Hematopoietic multipotent progenitor cell treated with erythropoietin and hydrocortisone succinate and interleukin-3 and kit ligand, for 17 days (in vitro differentiated cells): ENCODE data around the gene SH3PXD2A.
"Not testable (repeated sequence)": the region's sequence is repeated elsewhere in the genome, so short reads cannot be mapped to it uniquely, and the experiment has no call there.

Experiments used
- DNase-seq: peaks from one replicate; pipeline ENCODE4 v3.0.0-alpha.2; 2015; ENCODE audit warnings: low spot score

SH3PXD2A gene

DNA sequence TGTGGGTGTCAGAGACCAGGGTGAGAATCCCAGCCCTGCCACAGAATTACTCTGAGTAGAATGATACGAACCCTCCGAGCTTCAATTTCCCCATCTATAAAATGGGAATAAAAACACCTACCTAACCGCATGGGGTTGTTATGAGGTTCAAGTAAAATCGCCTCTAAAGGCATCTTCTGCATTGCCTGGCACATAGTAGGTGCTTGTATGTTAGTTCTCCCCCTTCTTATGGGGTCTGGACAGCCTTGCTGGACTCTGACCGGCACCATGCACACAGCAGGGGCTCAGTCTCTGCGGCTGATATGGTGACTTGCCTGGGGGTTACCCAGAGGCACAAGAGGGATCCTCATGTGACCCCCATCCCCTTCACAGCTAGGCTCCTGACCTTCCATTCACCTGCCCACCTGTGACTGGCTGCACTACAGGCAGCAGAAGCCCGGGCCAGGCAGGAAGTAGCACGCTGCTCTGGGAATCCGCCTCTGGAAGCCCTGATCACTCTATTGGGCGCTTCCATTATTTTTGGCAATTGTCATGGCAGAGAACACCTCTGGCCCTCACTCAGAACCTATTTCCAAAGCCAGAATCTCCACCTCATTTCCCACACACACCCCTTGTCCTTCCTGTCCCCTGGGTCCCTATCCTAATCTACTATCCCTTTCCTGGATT lies 6.0 kb downstream of the SH3PXD2A start:
- no peak for DNase-seq

DNA sequence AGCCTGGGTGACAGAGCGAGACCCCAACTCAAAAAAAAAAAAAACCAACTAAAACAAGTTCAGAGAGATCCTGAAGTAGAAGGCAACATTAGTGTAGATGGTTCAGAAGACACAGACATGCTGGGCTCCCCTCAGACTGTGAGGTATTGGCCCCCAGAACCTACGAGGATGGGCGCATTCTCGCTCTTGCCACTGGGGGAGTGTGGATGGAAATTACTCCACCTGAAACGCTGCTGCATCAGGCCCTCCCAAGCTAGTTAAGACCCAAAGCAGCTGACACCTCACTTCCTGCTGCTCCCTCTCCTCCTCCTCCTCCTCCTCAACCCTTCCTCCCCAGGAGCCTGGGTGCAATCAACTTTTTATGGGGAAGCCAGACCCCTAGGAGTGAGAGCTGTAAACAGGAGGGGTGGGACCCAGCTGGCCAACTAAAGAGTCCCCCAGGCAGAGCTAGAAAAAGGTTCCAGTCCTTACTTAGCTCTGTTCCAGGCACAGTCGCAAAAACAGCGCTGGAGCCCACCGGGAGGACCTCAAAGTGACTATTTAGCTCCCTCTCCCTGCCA lies 7.4 kb downstream of the SH3PXD2A start:
- DNase-seq: no peak

DNA sequence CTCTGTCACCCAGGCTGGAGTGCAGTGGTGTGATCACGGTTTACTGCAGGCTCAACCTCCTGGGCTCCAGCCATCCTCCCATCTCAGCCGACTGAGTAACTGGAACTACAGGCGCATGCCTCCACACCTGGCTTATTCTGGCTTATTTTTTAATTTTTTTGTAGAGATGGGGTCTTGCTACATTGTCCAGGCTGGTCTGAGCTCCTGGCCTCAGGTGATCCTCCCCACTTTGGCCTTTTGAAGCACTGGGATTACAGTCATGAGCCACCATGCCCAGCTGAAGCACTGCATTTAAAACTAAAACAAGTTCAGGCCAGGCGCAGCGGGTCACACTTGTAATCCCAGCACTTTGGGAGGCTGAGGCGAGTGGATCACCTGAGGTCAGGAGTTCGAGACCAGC lies 8.0 kb downstream of the SH3PXD2A start:
- no peak for DNase-seq

DNA sequence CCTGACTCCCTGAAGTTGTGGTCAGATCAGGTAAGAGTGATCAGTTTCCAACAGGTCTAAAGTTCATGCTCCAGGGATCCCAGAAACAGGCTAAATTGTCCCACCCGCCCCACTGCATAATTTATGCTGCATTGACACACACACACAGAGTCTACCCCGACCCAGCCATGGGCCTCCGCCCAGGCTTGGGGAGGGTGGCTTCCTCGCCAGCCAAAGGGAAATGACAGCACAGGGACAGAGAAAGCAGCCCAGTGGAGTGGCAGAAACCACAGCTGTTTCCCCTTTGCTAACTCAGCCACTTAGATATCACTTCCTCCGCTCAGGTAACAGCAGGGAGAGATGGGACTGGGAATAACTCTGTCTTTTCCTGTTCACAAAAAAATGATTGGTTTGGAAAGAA lies 9.4 kb downstream of the SH3PXD2A start:
- no peak for DNase-seq

DNA sequence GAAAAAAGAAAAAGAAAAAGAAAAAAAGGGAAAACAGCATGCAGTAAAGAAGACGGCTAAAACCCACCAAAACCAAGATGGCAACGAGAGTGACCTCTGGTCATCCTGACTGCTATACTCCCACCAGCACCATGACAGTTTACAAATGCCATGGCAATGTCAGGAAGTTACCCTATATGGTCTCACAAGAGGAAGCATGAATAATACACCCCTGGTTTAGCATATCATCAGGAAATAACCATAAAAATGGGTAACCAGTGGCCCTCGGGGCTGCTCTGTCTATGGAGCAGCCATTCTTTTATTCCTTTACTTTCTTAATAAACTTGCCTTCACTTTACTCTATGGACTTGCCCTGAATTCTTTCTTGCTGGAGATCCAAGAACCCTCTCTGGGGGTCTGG lies 10.0 kb downstream of the SH3PXD2A start:
- not testable (repeated sequence) for DNase-seq

DNA sequence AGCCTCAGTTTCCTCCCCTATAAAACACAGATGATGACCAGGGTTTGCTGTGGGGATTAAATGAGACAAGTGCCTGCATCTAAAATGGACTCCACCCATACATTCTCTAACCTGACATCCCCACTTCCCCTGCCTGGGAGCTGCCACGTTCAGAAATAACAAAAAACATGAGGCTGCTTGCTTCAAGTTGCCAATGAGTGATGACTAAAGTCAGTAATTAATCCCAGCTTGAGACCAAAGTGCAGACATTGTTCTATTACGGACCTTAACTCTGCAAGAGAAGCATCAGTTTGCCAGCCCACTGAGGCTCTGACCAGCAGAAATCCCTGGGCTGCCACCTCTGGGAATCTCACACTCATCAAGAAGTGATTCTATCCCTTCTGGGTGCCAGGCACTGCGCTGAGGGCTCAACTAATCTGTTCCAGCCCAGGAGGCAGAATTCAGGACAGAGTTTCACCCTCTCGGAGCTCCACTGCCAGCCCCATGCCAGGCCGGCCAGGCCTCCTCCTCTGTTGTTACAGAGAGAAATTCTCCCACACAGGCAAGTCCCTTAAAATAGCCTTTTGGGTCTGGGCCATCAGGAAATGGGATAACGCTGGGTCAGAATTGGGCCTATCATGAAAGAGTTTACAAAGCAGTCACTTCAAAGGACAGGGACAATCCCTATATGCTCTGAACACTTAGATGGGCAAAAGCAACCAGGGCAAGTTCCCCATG lies 11.4 kb downstream of the SH3PXD2A start:
- no peak for DNase-seq

DNA sequence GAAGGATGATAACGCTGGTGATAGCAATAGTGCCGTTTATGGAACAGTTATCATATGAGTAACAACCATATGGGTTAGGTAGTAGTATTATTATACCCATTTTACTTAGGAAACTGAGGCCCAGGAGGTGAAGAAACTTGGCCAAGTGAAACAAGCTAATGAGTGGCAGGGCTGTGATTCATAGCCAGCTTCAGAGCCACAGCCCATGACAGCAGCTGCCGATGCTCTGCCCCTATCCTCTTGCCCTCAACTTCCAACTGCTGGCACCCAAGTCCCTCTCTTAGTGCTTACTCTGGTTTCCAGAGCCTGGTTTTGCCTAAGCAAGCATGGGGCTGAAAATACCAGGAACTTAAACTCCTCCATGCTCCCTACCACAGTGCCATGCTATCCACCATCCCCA lies 12.3 kb downstream of the SH3PXD2A start:
- DNase-seq: no peak

DNA sequence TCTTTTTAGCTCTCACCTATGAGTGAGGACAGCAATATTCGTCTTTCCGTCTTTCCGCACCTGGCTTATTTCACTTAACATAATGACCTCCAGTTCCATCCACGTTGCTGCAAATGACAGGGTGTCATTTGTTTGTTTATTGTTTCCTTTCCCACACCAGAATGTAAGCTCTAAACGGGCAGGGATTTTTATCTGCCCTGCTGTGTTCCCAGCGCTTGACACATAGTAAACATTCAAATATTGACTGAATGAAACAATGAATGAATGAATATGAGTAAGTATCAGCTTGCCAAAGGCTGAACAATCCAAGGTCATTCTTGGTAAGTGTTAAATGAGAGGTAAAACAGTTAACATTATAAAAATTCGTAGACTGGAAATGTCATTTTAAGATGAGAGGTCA lies 12.8 kb downstream of the SH3PXD2A start:
- no peak for DNase-seq

DNA sequence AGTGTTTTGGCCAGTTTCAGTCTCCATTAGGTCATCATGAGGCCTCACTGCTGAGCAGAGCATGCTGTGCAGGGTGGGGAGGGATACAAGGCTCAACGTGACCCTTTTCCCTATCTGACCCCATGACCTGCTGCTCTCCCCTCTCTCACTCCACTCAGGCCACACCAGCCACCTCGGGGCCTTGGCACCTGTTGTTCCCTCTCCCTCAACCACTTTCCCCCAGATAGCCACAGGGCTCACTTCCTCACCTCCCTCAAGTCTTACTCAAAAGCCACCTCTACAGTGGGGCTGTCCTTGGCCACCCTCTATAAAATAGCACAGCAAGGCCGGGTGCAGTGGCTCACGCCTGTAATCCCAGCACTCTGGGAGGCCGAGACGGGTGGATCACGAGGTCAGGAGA lies 13.9 kb downstream of the SH3PXD2A start:
- no peak for DNase-seq

DNA sequence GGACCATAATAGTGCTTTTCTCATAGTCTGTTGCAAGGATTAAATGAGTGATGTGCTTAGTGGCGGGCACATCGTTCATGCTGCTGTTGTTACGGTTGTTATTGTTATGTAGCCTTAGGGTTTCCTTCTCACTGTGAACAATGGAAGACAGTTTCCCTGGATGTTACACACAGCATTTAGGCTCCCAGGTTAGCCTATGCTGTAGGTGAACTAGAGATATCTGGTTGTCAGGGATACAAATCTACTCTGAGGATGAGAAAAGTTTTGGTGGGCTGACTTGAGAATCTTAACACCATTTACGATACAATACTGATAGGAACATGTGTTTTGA lies 14.7 kb downstream of the SH3PXD2A start:
- DNase-seq: no peak

DNA sequence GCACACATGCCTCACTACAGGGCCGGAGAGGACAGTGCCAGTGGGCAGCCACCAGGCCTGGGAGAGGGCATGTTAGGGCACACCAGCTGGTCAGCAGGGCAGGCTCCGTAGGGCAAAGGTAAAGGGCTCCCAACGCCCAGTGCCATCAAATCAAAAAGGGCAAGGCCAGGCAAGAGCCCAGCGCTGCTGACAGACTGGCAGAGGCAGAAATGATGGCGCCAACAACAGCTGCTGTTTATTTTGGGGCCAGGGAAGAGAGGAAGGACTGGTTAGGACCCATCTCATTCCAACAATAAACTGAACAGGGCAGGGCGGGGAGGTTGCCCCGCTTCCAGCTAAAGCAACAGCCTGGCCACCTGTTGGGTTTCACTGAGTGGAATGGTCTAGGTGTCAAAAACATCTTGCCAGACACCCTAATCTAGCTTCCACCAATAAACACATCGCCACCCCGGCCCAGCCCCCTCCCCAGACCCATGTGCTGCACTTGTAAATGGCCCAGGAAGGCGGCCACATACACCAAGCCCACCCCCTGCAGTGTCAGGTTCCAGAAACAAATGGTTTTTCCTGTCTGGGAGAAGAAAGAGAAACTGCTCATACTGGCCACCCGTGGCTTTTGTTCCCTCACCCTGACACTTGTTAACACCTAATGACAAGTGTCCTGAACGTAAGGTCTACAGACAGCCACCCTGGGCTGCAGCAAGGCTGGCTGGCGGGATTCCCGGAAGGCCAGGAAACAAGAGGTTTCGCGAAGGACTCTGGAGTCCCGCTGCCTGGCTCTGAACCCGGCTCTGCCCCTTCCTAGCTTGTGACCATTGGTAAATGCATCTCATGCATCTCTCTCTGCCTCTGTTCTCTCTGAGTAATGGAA lies 15.3 kb downstream of the SH3PXD2A start:
- no peak for DNase-seq

DNA sequence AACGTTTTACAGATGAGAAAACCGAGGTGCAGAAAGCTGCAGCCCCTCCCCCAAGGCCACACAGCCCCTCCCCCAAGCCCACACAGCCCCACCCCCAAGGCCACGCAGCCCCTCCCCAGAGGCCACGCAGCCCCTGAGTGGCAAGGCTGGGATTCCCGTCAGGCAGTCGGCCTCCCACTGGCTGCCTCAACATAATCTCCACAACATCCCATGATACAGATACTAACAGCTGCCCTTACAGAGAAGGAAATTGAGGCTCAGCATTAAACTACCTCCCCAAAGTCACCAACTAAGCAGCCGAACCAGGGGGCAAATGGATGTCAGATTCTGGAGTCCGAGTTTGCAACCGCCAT lies 15.9 kb downstream of the SH3PXD2A start:
- no peak for DNase-seq

DNA sequence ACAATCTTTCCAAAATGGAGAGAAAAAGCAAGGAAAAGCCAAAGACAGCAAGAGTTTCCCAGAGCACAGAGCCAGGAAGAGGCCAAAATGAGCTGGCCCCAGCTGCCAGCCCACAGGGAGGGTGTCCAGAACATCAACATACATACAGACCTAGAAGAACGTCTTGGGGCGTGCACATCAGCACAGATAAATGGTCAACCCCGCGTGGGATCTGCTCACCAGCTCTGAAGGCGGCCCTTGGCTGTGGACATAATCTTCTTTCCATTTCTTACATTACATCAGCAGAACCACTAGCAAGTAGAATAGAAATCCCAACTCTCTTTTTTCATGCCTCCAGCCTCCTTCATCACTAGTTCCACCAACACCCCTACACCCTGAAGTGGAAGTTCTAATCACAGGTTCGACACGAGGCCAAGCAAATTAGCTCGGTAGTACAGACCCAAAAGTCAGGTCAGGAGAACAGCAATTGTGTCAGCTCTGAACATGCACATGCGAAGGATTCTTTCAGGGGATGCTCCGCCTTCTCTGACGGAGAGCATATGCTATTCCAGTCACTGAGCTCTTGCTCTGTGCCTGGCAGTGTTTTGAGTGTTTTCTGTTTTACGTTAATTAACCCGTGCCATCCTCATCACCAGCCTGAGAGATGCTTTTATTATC lies 16.4 kb downstream of the SH3PXD2A start:
- no peak for DNase-seq

DNA sequence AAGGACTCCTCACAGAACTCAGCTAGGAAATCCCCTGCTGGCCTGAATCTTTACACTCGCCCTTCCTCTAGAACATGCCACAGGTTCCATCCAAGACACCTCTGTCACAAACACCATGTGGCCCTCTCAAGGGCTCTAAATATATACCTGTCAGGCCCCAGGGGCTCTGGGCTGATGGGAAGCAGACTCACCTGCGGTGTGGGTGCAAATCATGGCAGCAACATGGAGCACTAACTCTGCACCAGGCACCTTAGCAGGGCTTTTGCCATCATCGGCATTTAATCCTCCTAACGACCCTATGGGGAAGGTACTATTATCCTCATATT lies 17.3 kb downstream of the SH3PXD2A start:
- no peak for DNase-seq

DNA sequence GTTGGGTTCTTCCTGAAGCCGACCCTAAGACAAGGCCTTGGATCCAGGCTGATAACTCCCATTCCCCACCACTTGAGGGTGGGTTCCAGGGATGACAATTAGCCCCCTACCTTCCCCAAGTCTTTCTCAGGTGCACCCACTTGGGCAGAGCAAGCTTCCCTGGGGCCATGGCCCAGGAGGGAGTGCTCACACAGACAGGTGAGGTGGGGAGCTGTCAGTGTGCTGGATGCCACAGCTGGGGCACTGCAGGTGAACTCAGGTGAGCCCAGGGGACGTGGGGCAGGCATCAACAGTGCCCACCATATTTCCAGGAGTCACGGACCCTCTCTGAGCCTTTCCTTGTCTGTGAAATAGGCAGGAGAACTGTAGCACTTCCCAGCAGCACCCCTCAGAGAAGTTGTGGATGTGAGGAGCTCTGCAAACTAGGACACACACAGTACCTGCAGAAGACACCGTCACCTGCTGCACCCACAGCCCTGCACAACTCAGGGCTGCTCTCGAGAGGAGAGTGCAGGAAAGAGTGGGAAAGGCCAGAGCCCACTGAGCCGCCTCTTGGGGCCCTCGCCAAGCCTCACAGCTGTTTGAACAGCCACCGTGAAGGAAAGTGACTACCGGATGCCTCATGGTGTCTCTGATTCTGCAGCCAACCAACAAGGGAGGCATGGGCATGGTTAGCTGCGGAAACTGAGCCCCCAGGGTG lies 17.9 kb downstream of the SH3PXD2A start:
- DNase-seq: no peak

DNA sequence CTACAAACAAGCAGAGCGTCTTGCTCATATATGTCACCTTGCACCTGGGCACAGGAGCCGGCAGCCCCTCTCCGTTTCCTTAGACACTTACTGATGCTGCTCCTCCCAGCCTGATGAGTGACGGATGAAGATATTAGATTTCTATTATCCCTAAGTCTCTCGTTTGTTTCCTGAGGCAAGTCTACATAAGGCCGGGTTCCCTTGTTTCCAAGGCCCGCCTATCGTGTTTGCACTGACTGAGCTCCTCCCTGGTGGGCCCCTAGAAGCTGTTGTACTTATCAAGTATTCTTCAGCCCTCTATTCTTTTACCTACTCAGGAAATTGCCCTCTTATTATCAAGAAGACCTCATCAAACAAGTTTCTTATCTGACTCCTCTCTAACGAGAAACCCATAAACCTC lies 18.5 kb downstream of the SH3PXD2A start:
- no peak for DNase-seq

DNA sequence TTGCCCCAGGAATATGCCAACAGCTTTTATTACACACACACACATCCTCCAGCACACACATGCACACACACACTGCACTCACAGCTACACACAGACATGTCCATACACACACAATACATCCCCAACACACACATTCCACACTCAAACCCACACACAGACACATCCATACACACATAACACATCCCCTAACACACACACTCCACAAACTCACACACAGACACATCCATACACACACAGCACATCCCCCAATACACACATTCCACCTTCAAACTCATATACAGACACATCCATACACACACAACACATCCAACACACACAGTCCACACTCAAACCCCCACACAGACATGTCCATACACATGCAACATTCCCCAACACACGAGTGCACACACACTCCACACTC lies 19.1 kb downstream of the SH3PXD2A start:
- DNase-seq: no peak

DNA sequence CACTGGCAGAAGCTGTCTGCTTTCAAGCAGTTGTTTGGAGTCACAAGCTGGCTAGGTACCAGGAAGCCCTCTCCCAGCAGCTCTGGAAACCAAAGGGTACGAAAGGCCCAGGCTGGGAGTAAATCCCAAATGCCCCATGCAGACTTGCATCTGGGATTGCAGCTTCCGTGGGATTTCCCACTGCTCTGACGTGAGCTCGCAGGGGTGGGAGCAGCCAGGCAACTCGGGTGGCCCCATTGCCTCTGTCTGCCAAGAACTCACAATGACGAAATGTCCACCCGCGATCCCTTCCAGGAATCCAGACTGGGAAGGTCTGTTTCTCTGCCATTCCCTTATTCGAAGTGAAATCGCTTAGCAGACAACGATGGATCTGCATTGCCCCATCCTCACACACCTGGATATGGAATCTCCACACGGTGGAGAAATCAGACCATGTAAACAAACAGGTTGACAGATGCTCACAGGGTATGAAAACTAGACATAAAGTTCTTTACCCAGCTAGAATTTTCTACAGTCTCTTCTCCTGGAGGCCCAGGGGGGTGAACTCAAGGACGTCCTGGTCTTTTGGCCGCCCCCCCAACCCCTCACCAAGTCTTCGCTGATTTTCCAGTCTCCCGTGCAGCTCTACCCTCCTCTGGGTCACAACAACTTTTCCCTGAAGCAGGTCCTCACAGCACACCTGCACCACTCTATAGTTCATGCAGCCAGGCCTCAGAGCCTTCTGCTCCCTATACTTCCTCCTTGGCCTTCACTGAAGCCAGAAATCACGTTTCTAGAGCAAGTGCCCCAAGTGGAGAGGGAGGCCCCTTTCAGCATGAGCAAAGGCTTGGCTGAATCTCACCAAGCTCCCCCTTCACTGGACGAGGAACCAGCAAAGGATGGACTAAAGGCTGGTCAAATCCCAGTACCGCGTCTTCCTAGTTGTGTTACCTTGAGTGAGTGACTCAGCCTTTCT lies 20.0 kb downstream of the SH3PXD2A start:
- no peak for DNase-seq

DNA sequence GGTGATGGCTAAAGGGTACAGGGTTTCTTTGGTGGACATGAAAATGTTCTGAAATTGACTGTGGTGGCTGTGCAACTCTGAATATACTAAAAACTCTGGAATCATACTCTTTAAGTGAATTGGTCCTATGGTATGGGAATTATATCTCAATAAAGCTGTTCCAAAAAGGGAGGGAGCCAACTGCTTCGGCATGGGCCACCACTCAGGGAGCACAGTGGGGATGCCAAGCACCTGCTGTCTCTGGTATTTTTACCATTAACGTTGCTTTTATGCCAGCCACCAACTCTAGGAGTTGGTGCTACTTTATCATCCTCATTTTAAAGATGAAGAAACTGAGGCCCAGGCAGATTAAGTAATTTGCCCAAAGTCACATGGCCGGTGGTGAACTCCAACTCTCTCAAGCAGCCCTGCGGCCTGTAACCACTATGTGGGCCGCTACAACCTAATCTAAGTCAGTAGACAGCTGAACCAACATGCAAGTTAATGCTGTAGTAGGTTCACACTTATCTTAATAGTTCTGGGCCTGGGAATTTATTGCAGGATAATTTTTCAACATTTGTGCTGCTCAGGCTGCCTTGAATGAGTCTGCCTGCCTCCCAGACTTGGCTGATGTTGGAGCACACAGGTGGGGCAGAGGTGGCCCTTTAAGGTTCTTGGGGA lies 20.8 kb downstream of the SH3PXD2A start:
- DNase-seq: no peak

DNA sequence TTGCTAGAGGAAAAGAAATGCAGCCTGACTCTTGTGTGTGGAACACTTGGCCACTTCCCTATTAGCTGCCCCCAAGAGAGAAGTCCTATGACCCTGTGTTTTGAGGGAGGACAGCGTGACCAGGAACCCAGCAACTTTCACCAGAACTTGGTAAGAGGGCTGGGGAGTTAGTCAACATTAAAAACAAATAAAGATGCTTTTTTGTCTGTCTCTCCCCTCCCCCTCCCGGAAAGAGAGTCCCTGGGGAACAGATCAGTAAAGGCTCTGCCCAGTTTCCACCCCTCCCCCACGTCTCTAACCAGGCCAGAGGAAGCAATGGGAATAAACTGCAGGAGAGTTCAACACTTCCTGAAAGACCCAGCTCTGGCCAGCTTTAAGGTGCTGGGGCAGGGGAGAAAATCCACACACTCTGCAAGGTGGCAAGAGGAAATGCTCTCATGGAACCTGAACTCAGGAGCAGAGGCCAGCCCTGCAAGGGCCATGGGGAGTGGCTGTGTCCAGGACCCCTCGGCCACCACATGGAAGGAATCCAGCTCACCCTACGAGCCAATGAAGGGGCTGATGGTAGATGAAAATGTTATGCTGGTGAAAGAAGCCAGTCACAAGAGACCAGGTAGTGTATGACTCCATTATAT lies 21.5 kb downstream of the SH3PXD2A start:
- DNase-seq: no peak
